Measurements from ENCODE around the gene SSTR1. TPM values are rescaled to one million over a fixed set of nuclear protein-coding genes. Genes with fewer than 3 reads are reported as not detected.
A peak's percentile ranks its signal among the peaks of the same experiment; 100 is the strongest.

The SSTR1 gene
- total and polyA plus RNA-seq, 2 experiments from 2014 or later, result 18.4 to 26.7 TPM

GRCh38 chr14:38207377-38207735 lies 348 bp upstream of the SSTR1 start:
- Histone ChIP-seq H3K4me2 (ENCODE audit: unreplicated experiment) (peak overlapping the region; percentile 88), H2AFZ (peak overlapping the region; percentile 74), H3K27ac (0 out of 2 replicates have a peak overlapping the region, but pooled peaks have one; percentile 6), H3K36me3 (ENCODE audit: low read depth) (no peaks in the 10 kb centered on the region), H3K79me2 (ENCODE audit: insufficient read depth) (peaks cover 28% of the 10 kb centered on the region), H3K4me1 (ENCODE audit: insufficient read depth) (peaks cover 27% of the 10 kb centered on the region), H3K4me3 (peak overlapping the region; percentile 89), H3K27me3 (replicated peaks; ENCODE audit: insufficient read depth) (no peaks in the 10 kb centered on the region), H4K20me1 (ENCODE audit: insufficient read depth) (no peaks in the 10 kb centered on the region), H3K9me2 (ENCODE audit: insufficient read depth) (no peaks in the 10 kb centered on the region), H3F3A (ENCODE audit: insufficient read depth) (peaks cover 12% of the 10 kb centered on the region; the same call in 1 of the 2 replicates), H3K9me3 (ENCODE audit: low read depth) (no peaks in the 10 kb centered on the region), H3K9ac (no peak overlapping the region)
- TF ChIP-seq EZH2 (IDR thresholded peaks at IDR 0.05; ENCODE audit: insufficient read depth, poor library complexity, severe bottlenecking), result no peak
- TF ChIP-seq EZH2phosphoT487 (IDR thresholded peaks at IDR 0.05; ENCODE audit: insufficient read depth, low read depth), result no peak
- peak; percentile 41 for DNase-seq
- 53 to 56% methylated on average over 5 of the region's 5 CpGs for WGBS, 2 experiments (ENCODE audit: low coverage in 1 of 2, low lambda C conversion rate in 2 of 2, missing lambda C conversion rate in 2 of 2)
- in situ Hi-C loops (cut with MboI), result loop anchor here (10.0 to 25.0 kb wide), 4 partner anchors 303 to 655 kb away; no protein-coding TSS in a partner anchor

- TF ChIP-seq EZH2 (IDR thresholded peaks at IDR 0.05; ENCODE audit: insufficient read depth, poor library complexity, severe bottlenecking) (no peak), EZH2phosphoT487 (IDR thresholded peaks at IDR 0.05; ENCODE audit: insufficient read depth, low read depth) (no peak)
- H3K27ac ChIP-seq, result peak overlapping the region; percentile 63
- H3K9me3 ChIP-seq (ENCODE audit: low read depth), result no peaks in the 10 kb centered on the region
- no peaks in the 10 kb centered on the region for H3K27me3 ChIP-seq (replicated peaks; ENCODE audit: insufficient read depth)
- H3K4me3 ChIP-seq, result peak overlapping the region; percentile 89
- no peaks in the 10 kb centered on the region for H3K9me2 ChIP-seq (ENCODE audit: insufficient read depth)
- in situ Hi-C loops (cut with MboI), result loop anchor here (10.0 to 25.0 kb wide), 4 partner anchors 304 to 653 kb away; no protein-coding TSS in a partner anchor
- H2AFZ ChIP-seq, result peak overlapping the region; percentile 74
- peaks cover 35% of the 10 kb centered on the region for H3K79me2 ChIP-seq (ENCODE audit: insufficient read depth)
- H3F3A ChIP-seq (ENCODE audit: insufficient read depth), result peaks cover 28% of the 10 kb centered on the region
- 1% methylated on average over 53 to 56 of the region's 59 CpGs for WGBS, 2 experiments (ENCODE audit: low coverage in 1 of 2, low lambda C conversion rate in 2 of 2, missing lambda C conversion rate in 2 of 2)
- peaks cover 40% of the 10 kb centered on the region for H3K4me1 ChIP-seq (ENCODE audit: insufficient read depth)
- H4K20me1 ChIP-seq (ENCODE audit: insufficient read depth), result no peaks in the 10 kb centered on the region
- peak overlapping the region; percentile 75 for H3K9ac ChIP-seq
- H3K4me2 ChIP-seq (ENCODE audit: unreplicated experiment), result peak overlapping the region; percentile 88
- peak; percentile 90 for DNase-seq
- H3K36me3 ChIP-seq (ENCODE audit: low read depth), result 0 out of 2 replicates have a peak, but pooled peaks cover 5% of the 10 kb centered on the region
These were observed 1.2 kb downstream of the SSTR1 start for GRCh38 chr14:38208618-38209562.

GRCh38 chr14:38209572-38210557 lies 2.2 kb downstream of the SSTR1 start:
- peak overlapping the region; percentile 89 for H3K4me3 ChIP-seq
- H3K4me1 ChIP-seq (ENCODE audit: insufficient read depth), result peaks cover 40% of the 10 kb centered on the region
- in situ Hi-C loops (cut with MboI), result loop anchor here (10.0 to 25.0 kb wide), 4 partner anchors 305 to 652 kb away; no protein-coding TSS in a partner anchor
- H3K27me3 ChIP-seq (replicated peaks; ENCODE audit: insufficient read depth), result no peaks in the 10 kb centered on the region
- H3K9ac ChIP-seq, result peak overlapping the region; percentile 75
- no peaks in the 10 kb centered on the region for H3K9me3 ChIP-seq (ENCODE audit: low read depth)
- peak; percentile 94 for DNase-seq
- no peaks in the 10 kb centered on the region for H3K9me2 ChIP-seq (ENCODE audit: insufficient read depth)
- no peaks in the 10 kb centered on the region for H4K20me1 ChIP-seq (ENCODE audit: insufficient read depth)
- H3K36me3 ChIP-seq (ENCODE audit: low read depth), result 0 out of 2 replicates have a peak, but pooled peaks cover 5% of the 10 kb centered on the region
- peaks cover 35% of the 10 kb centered on the region for H3K79me2 ChIP-seq (ENCODE audit: insufficient read depth)
- no peak for TF ChIP-seq EZH2phosphoT487 (IDR thresholded peaks at IDR 0.05; ENCODE audit: insufficient read depth, low read depth)
- no peak for TF ChIP-seq EZH2 (IDR thresholded peaks at IDR 0.05; ENCODE audit: insufficient read depth, poor library complexity, severe bottlenecking)
- H3K27ac ChIP-seq, result peak overlapping the region; percentile 63
- 3 to 4% methylated on average over 69 of the region's 69 CpGs for WGBS, 2 experiments (ENCODE audit: low coverage in 1 of 2, low lambda C conversion rate in 2 of 2, missing lambda C conversion rate in 2 of 2)
- peaks cover 37% of the 10 kb centered on the region for H3F3A ChIP-seq (ENCODE audit: insufficient read depth)
- peak overlapping the region; percentile 88 for H3K4me2 ChIP-seq (ENCODE audit: unreplicated experiment)
- peak overlapping the region; percentile 74 for H2AFZ ChIP-seq
